GM12878 (cell line): Measurements from ENCODE around the gene MCC. TPM values are rescaled to one million over a fixed set of nuclear protein-coding genes. Genes with fewer than 3 reads are reported as not detected.

Experiments used
- ASH2L ChIP-seq: fragments of 300-600, 200-600 bp; sonication (generic); IDR thresholded peaks from 2 replicates; pipeline ENCODE4 v1.6.1; 2017; ENCODE audit warnings: low read depth, mild to moderate bottlenecking, borderline replicate concordance
- MYC ChIP-seq: IDR thresholded peaks from 2 replicates; pipeline ENCODE4 v1.6.1; 2011; ENCODE audit warnings: mild to moderate bottlenecking, low read length, moderate library complexity, inconsistent platforms; ENCODE audit not compliant: insufficient read depth, insufficient replicate concordance, insufficient read length, severe bottlenecking
- polyA plus RNA-seq, 11 experiments: library from polyadenylated mRNA; depleted of rRNA in 4 of 11; unstranded in 6 of 11; stranded (reverse) in 5 of 11; fragments of >200 nt; fragmentation: Nextera tagmentation in 4 of 11; fragmentation: Illumina TruSeq in 1 of 11; extraction: Ambion mirVana in 4 of 11; extraction: Trizol in 1 of 11; gene quantifications; 1 replicate in 1 of 11; 2 replicates in 10 of 11; pipeline versions ENCODE4 v1.2.1 to v1.2.3, GENCODE V29; 2011 to 2016; ENCODE audit warnings: inconsistent platforms in 2 of 11, missing spikeins in 2 of 11, low read depth in 1 of 11
- total RNA-seq, 4 experiments: library from RNA; depleted of rRNA in 3 of 4; stranded (reverse); fragments of >200 nt in 3 of 4; fragmentation: Illumina TruSeq in 1 of 4; extraction: Trizol in 1 of 4; gene quantifications; 2 replicates each; pipeline versions ENCODE4 v1.2.1 to v1.2.3, GENCODE V29; 2013 to 2021
- TF ChIP-seq, protein P1 (sequence below): fragments of 450-650 bp; IDR thresholded peaks from 2 replicates; pipeline ENCODE4 v1.6.1; 2017; ENCODE audit warnings: mild to moderate bottlenecking, low read depth, inconsistent platforms; ENCODE audit not compliant: poor library complexity, severe bottlenecking
- TF ChIP-seq, protein P2 (sequence below): fragments of 450-650 bp; formaldehyde crosslinking; IDR thresholded peaks from 2 replicates; pipeline ENCODE4 v1.4.0; 2020; ENCODE audit warnings: mild to moderate bottlenecking, moderate library complexity
- TF ChIP-seq, protein P3 (sequence below): IDR thresholded peaks from 2 replicates; pipeline ENCODE4 v1.6.1; 2011; ENCODE audit warnings: mild to moderate bottlenecking, low read depth, low read length, moderate library complexity; ENCODE audit not compliant: insufficient replicate concordance
- TF ChIP-seq, protein P4 (sequence below), 3 experiments: IDR thresholded peaks in 2 of 3; conservative IDR thresholded peaks in 1 of 3; 2 replicates each; pipeline ENCODE4 v1.5.1; 2011; ENCODE audit warnings: low read depth in 3 of 3, low read length in 3 of 3, mild to moderate bottlenecking in 3 of 3, control low read depth in 2 of 3, moderate library complexity in 2 of 3, inconsistent platforms in 1 of 3, mixed read lengths in 1 of 3; ENCODE audit not compliant: control insufficient read depth in 2 of 3, insufficient read depth in 1 of 3; ENCODE audit errors: extremely low read depth in 1 of 3

MCC gene
- total and polyA plus RNA-seq, 10 of the 15 experiments (the other 5 are each of a cell fraction or from before 2014, with no cell fraction given), result 0.03 to 0.86 (median 0.16) TPM

DNA sequence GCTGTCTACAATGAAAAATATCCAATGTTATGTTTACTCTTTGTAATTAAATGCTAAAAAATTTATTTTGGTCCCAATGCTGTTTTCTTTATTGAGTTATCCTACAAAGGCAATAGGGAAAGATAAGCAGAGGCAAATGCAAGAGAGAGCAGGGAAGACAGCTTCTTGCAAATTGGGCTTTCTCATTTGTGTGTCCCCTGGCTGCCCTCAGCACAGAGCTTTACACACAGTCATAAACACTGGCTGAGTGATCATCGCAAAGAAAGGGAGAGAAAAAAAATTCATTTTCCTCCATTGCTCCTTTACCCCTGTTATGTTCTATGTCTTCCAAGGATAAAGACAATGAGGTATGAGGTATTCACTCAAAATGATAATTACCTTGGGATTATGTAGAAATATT, 51.1 kb downstream of the MCC start (continued):
- TF ChIP-seq, protein P1, sequence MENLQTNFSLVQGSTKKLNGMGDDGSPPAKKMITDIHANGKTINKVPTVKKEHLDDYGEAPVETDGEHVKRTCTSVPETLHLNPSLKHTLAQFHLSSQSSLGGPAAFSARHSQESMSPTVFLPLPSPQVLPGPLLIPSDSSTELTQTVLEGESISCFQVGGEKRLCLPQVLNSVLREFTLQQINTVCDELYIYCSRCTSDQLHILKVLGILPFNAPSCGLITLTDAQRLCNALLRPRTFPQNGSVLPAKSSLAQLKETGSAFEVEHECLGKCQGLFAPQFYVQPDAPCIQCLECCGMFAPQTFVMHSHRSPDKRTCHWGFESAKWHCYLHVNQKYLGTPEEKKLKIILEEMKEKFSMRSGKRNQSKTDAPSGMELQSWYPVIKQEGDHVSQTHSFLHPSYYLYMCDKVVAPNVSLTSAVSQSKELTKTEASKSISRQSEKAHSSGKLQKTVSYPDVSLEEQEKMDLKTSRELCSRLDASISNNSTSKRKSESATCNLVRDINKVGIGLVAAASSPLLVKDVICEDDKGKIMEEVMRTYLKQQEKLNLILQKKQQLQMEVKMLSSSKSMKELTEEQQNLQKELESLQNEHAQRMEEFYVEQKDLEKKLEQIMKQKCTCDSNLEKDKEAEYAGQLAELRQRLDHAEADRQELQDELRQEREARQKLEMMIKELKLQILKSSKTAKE, result no peak
- no peak for TF ChIP-seq MYC
- TF ChIP-seq, protein P2, sequence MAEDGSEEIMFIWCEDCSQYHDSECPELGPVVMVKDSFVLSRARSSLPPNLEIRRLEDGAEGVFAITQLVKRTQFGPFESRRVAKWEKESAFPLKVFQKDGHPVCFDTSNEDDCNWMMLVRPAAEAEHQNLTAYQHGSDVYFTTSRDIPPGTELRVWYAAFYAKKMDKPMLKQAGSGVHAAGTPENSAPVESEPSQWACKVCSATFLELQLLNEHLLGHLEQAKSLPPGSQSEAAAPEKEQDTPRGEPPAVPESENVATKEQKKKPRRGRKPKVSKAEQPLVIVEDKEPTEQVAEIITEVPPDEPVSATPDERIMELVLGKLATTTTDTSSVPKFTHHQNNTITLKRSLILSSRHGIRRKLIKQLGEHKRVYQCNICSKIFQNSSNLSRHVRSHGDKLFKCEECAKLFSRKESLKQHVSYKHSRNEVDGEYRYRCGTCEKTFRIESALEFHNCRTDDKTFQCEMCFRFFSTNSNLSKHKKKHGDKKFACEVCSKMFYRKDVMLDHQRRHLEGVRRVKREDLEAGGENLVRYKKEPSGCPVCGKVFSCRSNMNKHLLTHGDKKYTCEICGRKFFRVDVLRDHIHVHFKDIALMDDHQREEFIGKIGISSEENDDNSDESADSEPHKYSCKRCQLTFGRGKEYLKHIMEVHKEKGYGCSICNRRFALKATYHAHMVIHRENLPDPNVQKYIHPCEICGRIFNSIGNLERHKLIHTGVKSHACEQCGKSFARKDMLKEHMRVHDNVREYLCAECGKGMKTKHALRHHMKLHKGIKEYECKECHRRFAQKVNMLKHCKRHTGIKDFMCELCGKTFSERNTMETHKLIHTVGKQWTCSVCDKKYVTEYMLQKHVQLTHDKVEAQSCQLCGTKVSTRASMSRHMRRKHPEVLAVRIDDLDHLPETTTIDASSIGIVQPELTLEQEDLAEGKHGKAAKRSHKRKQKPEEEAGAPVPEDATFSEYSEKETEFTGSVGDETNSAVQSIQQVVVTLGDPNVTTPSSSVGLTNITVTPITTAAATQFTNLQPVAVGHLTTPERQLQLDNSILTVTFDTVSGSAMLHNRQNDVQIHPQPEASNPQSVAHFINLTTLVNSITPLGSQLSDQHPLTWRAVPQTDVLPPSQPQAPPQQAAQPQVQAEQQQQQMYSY (CRISPR knock-in tag), result no peak
- TF ChIP-seq ASH2L, result no peak
- TF ChIP-seq, protein P3, sequence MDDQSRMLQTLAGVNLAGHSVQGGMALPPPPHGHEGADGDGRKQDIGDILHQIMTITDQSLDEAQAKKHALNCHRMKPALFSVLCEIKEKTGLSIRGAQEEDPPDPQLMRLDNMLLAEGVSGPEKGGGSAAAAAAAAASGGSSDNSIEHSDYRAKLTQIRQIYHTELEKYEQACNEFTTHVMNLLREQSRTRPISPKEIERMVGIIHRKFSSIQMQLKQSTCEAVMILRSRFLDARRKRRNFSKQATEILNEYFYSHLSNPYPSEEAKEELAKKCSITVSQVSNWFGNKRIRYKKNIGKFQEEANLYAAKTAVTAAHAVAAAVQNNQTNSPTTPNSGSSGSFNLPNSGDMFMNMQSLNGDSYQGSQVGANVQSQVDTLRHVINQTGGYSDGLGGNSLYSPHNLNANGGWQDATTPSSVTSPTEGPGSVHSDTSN, result no peak
- TF ChIP-seq, protein P4, sequence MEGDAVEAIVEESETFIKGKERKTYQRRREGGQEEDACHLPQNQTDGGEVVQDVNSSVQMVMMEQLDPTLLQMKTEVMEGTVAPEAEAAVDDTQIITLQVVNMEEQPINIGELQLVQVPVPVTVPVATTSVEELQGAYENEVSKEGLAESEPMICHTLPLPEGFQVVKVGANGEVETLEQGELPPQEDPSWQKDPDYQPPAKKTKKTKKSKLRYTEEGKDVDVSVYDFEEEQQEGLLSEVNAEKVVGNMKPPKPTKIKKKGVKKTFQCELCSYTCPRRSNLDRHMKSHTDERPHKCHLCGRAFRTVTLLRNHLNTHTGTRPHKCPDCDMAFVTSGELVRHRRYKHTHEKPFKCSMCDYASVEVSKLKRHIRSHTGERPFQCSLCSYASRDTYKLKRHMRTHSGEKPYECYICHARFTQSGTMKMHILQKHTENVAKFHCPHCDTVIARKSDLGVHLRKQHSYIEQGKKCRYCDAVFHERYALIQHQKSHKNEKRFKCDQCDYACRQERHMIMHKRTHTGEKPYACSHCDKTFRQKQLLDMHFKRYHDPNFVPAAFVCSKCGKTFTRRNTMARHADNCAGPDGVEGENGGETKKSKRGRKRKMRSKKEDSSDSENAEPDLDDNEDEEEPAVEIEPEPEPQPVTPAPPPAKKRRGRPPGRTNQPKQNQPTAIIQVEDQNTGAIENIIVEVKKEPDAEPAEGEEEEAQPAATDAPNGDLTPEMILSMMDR (IDR thresholded peaks at IDR 0.05 in 2 of 3, conservative IDR thresholded peaks at IDR 0.05 in 1 of 3; ENCODE audit: control insufficient read depth in 2 of 3, extremely low read depth in 1 of 3, insufficient read depth in 1 of 3, low read depth in 3 of 3, low read length in 3 of 3), result no peak
- TF ChIP-seq, all 136 proteins: peak for 0
